ENCODE measurements around the gene C10orf143.

C10orf143 gene

GRCh38 chr10:130045801-130046321 is 64.8 kb downstream of the C10orf143 start:
- no peaks in the 10 kb centered on the region for H3K9me3 ChIP-seq
- intact Hi-C loops (cut with DNase I; ENCODE audit: low total_unique reads), result no loop called here
- peaks cover 0 to 35% of the 10 kb centered on the region in 2 donors for H3K27me3 ChIP-seq
- H3K4me1 ChIP-seq, result no peaks in the 10 kb centered on the region
- H3K36me3 ChIP-seq, result no peaks in the 10 kb centered on the region
- TF ChIP-seq, protein P1, sequence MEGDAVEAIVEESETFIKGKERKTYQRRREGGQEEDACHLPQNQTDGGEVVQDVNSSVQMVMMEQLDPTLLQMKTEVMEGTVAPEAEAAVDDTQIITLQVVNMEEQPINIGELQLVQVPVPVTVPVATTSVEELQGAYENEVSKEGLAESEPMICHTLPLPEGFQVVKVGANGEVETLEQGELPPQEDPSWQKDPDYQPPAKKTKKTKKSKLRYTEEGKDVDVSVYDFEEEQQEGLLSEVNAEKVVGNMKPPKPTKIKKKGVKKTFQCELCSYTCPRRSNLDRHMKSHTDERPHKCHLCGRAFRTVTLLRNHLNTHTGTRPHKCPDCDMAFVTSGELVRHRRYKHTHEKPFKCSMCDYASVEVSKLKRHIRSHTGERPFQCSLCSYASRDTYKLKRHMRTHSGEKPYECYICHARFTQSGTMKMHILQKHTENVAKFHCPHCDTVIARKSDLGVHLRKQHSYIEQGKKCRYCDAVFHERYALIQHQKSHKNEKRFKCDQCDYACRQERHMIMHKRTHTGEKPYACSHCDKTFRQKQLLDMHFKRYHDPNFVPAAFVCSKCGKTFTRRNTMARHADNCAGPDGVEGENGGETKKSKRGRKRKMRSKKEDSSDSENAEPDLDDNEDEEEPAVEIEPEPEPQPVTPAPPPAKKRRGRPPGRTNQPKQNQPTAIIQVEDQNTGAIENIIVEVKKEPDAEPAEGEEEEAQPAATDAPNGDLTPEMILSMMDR (IDR thresholded peaks at IDR 0.05), result no peak
- H3K4me3 ChIP-seq, result no peak overlapping the region
- peak in 1 of 2 donors; percentile 58 for DNase-seq
- no peak overlapping the region for H3K27ac ChIP-seq

DNA sequence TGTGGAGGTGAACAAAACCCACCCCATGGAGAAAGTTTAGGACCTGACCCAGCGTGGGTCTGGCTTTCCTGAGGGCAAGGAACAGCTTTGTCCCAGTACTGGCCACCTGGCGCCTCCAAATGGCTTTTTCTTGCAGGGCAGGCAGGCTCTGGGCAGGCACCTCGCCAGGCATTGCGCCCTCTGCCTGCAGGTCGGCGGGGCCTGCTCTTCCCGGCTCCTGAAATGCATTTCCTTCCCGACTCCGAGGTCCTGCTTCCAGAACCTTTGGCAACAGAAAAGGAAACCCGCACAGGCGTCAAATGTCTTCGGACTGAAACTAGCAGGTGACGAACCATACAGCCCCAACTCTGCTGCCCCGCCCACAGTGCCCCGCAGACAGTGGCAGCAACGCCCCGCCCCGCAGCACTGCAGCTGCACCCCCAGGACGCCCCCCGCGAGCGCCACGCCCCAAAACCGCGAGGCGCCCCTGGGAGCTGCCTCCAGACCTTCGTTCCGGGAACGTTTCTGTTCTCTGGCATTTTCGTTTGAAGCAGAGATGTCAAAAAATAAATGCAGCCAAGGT is 65.5 kb downstream of the C10orf143 start:
- no peaks in the 10 kb centered on the region for H3K9me3 ChIP-seq
- no peak overlapping the region for H3K4me3 ChIP-seq
- intact Hi-C loops (cut with DNase I; ENCODE audit: low total_unique reads), result no loop called here
- H3K36me3 ChIP-seq, result no peaks in the 10 kb centered on the region
- H3K27ac ChIP-seq, result no peak overlapping the region
- DNase-seq, result peak in 1 of 2 donors; percentile 52
- H3K4me1 ChIP-seq, result no peaks in the 10 kb centered on the region
- TF ChIP-seq, protein P1 (IDR thresholded peaks at IDR 0.05), result no peak
- H3K27me3 ChIP-seq, result peaks cover 0 to 35% of the 10 kb centered on the region in 2 donors

GRCh38 chr10:130044067-130045061 is 66.3 kb downstream of the C10orf143 start:
- peak in 1 of 2 donors; percentile 49 for DNase-seq
- intact Hi-C loops (cut with DNase I; ENCODE audit: low total_unique reads), result no loop called here
- Histone ChIP-seq H3K4me3 (no peak overlapping the region), H3K4me1 (no peaks in the 10 kb centered on the region), H3K9me3 (no peaks in the 10 kb centered on the region), H3K27me3 (peaks cover 0 to 35% of the 10 kb centered on the region in 2 donors), H3K27ac (no peak overlapping the region), H3K36me3 (no peaks in the 10 kb centered on the region)
- TF ChIP-seq, protein P1 (IDR thresholded peaks at IDR 0.05), result no peak

DNA sequence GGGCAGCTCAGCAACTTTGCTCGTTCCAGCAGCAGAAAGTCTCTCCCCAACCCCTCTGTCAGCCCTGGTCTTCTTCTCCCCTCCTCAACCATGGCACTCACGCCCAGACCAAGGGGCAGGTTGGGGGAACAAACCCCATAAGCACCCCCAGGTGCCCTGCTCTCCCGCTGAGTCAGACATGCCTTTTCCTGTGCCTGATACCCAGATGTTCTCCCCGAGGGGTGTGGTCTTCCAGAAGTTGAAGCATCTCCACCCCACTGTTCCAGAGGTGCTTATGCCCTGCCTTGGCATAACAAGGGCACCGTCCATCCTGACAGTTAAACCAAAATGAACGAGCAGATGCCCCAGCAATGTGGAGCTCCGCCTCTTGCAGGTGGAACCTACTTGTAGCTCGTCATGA is 67.1 kb downstream of the C10orf143 start:
- no peak overlapping the region for H3K4me3 ChIP-seq
- no peaks in the 10 kb centered on the region for H3K36me3 ChIP-seq
- TF ChIP-seq, protein P1 (IDR thresholded peaks at IDR 0.05), result no peak
- no peak overlapping the region for H3K27ac ChIP-seq
- intact Hi-C loops (cut with DNase I; ENCODE audit: low total_unique reads), result no loop called here
- H3K4me1 ChIP-seq, result no peaks in the 10 kb centered on the region
- peaks cover 0 to 35% of the 10 kb centered on the region in 2 donors for H3K27me3 ChIP-seq
- H3K9me3 ChIP-seq, result no peaks in the 10 kb centered on the region
- DNase-seq, result peak in 1 of 2 donors; percentile 29

GRCh38 chr10:130042381-130042780 is 68.2 kb downstream of the C10orf143 start:
- Histone ChIP-seq H3K27ac (no peak overlapping the region), H3K4me1 (no peaks in the 10 kb centered on the region), H3K36me3 (no peaks in the 10 kb centered on the region), H3K4me3 (no peak overlapping the region), H3K27me3 (peaks cover 0 to 34% of the 10 kb centered on the region in 2 donors), H3K9me3 (no peaks in the 10 kb centered on the region)
- intact Hi-C loops (cut with DNase I; ENCODE audit: low total_unique reads), result no loop called here
- DNase-seq, result peak in 1 of 2 donors; percentile 15
- TF ChIP-seq, protein P1 (IDR thresholded peaks at IDR 0.05), result no peak

Measured in tibial artery (tissue), 4 donors.